Amniotic stem cell (primary cell): ENCODE data around the gene CACNG4.

Experiments
- DNase-seq: peaks from one replicate; lab custom pipeline; 2025; lab: John Stamatoyannopoulos, UW

The CACNG4 gene

DNA sequence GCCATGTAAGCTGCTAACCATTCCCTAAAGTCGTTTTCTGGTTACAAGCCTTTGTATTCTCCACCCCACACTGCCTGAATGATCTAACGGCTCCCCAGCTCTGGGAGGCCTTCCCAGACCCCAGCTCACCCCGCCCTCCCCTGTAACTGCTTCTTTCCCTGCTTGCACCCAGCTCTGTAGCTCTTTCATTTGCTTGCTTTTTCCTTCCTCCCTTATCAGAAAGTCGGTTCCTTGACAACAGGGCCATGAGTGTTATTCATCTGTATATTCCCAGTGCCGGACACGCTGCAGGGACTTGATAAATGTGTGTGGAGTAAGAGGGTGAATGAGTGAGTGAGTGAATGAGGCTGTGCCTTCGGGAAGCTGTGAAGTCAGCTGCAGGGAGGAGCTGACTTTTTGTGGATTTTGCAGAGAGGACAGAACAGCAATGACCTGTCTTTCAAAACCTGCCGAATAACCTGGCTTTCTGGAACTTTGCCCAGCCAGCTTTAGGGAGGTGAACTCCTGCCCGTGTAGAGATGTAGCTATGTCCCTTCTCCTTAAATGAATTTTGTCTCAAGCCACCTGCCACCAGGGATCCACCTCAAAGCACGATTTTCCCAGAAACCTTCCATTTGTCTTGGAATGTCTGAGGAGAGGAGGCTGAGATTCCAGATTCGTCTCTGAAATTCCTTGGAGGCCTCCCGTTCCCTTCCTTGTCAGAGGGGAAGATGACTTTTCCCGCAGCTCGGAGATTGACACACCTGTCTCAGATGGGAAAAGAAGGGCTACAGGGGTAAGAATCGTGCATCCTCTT, 20.0 kb upstream of the CACNG4 start:
- no peak for DNase-seq

DNA sequence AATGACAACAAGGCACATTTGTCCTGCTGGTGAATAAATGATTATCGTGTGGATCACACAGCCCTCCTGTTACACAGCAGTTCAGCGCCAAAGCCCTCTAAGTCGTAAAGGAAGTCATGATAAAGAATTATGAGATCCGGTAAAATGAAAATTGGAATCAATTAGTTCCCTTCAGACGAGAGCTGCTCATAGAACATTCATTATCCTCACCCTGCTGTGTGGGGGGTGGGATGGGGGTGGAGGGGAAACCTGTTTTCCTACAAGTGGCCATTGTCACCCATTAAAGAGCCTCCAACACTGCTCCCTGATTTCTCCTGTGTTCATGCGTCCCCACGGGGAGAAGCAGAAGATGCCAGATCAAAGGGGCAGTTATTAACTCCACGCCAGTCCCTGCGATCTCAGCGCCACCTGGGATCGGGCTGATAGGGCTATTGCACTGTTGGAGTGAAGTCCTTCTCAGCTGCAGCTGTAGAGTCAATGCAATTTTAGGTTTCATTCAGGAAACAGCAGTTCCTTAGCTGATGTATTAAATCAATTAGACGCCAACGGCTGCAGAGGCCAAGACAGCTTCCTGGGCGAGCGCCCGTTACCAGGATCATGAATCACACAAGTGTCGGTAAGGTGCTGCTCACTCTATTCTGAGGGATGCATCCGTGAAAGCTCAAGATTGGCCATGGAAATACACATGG, 19.2 kb upstream of the CACNG4 start:
- DNase-seq, result no peak

DNA sequence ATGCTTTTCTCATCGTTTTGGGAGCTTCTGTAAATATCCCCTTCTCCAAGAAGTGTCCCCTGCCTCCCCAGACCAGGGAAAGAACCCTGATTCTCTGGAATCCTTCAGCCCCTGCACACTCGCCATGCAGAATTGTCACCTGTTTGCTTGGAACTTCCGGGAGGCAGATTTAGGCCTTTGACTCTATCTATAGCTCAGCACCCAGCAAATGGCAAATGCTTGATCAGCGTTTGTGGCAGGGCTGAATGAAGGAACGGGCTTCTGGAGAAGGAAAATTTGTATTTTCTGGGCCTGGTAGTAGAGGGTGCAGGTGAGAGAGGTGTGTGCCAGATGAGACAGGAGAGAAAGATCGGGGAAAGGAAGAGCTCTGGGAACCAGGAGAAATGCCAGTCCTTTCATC, 18.3 kb upstream of the CACNG4 start:
- DNase-seq, result no peak

DNA sequence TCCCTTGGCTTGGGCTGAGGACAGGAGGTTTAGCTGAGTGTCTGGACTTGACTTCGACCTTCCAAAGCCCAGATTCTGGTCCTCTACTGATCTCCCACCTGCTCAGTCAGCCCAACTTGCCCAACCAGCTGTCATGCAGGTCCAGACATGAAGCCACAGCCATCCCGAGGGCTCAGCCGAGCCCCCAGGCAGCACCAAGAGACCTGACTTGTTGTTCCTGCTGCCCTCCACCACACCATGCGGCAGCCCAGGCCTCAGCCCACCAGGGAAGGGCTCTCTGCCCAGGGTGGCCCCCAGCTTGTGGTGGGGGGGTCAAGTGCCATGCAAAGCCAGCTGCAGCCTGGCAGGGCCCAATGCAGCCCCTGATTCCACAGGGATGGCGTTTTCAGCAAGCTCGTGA, 17.2 kb upstream of the CACNG4 start:
- no peak for DNase-seq

DNA sequence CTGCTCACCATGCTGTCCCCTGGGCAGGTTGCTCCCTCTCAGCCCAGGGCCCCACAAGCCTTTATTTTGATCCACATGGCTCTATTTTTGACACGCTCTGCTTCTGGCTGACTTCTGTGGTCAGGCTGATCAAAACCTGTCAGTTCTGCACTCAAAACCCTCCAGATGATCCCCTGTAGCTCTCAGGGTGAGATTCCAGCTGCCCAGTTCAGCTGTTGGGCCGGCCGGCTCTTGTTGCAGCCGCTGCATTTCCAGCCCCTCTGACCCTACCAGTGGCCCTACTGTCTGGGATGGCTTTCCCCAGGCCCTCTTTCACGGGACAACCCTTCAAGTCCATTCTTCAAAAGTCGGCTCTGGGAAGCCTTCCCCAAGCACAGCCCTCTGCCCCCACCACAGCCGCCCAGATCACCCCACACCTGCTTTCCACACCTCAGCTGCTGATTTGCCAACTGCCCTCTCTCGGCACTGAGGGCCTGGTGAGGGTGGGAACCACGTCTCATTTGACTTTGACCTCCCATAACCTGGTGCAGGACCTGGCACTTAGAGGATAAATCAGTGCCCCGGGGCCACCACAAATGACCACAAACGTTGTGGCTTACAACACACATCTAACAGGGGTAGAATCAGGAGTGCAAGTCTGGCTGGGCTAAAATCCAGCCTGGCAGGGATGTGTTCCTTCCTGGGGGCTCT, 16.3 kb upstream of the CACNG4 start:
- DNase-seq, result no peak

DNA sequence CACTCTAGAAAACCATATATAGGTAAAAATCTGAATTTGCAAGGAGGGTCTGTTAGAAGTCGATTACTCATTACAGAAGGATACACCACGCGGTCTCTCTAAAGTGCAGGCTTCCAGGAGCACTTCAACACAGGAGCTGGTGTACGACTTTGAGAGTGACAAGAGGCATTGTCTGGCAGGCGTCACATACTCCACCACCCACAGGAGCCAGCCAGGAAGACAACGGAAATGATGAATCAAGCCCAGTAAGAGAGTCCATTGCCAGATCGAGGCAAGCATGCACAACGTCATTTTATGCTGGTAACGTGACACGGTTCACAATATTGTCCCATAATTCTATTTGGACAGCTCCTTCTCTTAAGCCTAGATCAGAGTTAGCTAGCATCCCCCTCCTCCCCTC, 15.0 kb upstream of the CACNG4 start:
- DNase-seq, result no peak

DNA sequence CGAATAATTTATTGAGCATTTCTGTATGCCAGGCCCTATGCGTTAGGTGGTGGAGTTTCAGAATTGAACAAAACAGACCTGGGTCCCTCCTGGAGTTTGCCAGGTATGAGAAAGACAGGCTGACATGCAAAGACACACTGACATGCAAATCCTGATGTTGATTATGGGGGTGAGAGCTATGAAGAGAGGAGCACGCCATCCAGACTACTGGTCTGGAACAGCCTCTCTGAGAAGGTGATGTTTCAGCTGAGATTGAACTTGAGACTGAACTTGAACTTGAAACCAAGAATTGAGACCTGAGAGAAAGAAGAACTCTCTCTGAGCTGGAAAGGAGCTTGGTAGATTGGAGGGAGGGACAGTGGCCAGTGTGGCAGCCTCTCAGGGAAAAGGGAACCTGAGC, 14.2 kb upstream of the CACNG4 start:
- no peak for DNase-seq

DNA sequence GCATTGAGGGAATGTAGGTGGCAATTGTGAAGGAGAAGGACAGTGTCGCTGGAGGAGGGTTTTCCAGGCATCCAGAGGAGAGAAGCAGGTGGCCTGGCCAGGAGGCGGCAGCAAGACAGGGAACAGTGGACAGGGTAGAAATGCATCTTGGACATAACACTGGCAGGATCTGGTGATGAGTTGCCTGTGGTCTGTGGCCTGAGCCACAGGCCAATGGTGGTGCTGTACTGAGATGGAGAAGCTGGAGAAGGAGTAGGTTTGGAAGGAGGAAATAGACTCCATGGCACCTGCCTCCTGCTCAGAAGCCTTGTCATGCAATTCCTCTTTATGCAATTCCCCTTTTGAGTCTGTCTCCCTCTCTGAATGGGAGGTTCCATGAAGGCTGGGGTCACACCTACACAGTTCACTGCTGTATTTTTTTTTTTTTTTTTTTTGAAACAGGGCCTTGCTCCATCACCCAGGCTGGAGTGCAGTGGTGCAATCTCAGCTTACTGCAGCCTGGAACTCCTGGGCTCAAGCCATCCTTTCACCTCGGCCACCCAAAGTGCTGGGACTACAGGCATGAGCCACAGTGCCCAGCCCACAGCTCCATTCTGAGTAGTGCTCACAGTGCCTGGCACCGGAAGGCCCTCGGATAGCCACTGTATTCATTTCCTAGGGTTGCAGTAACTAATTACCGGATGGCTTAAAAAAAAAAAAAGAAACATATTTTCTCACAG, 13.5 kb upstream of the CACNG4 start:
- DNase-seq, result no peak

DNA sequence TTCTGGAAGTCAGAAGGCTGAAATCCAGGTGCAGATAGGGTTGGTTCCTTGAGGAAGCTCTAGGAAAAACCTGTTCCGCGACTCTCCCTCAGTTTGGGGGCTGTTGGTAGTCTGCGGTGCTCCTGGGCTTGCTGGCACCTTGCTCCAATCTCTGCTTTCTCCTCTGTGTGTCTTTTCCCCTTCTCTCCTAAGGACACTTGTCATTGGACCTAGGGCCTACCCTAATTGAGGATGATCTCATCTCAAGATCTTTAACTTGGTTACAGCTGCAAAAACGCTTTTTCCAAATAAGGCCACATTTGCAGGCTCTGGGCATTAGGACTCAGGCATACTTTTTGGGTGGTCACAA, 12.9 kb upstream of the CACNG4 start:
- no peak for DNase-seq

DNA sequence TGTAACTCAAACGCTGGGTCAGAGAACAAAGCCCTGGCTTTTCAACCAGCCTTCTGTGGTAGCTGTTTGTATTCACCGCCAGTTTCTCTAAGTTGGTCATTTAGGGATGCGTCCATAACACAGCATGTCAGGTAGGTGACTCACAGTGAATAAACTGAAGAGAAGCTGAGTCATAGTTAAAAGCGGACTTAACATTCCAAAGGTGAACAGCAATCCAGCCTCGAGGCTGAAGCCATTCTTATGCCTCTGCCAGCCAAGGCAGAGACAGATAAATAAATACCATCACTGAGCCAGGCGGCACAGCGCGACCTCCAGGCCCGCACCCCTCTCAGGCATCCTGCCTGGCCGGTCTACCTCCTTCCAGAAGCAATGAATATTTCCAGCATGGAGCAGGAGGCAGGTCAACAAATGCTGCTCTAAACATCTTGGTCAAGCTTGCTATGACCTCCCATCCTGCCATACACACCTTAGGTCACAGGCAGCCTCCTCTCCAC, 12.4 kb upstream of the CACNG4 start:
- peak; percentile 32 for DNase-seq

DNA sequence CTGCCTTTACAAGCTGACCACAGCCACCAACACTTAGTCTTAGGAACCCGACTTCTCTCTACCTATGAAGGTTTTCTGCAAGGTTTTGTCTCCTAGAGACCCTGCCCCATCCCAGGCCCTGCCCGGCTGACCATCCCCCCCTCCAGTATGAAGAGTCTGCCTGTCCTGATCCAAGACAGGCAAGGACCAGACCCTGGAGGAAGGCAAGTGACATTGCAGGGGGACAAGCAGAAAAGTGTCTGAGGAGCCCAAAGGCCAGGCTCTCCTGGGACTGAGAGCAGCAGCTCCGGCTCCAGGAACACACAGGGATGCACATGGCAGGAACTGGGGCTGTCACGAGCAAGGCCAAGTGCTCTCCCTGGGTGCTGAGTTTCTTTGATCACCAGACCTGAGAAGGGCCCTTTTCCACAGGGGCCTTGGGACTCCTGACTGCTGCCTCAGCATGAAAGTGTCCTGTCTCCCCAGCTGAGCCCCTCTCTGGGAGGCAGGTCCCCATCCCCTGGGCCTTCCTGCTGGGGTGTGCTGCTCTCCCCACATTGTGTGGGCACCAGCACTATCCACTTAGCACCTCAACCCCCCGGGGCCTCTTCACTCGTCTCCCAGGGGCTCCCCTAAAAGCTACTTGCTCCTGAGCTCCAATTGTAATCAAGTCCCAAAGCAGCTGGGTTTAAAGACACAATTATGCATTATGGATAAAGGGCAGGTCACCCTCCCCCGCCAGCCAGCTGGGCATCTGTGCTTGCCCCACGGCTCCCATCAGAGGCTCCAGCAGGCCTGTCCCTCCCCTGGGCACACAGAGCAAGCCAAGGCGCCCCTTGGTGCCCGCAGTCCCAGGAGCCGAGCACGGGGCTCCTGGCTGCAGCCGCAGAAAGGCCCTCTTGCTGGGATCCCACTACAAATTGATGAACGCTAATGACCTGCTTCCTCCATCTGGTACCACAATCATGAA, 11.6 kb upstream of the CACNG4 start:
- no peak for DNase-seq

DNA sequence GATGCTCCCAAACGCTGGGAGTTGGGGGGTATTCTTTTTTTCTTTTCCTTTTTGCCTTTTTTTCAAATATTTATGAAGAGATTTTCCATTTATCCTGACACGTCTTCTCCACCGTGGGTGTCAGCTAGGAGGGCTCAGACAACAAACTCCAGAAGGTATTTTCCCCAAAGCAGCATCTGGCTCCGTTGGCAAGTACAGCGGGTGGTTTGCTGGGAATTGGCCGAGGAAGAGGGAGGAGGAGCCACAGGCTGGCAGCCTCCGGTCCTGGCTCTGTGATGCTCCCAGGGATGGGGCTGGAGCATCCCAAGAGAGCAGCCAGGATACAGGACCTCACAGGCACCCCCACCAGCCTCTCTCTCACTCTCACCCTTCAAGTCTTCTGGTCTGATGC, 10.9 kb upstream of the CACNG4 start:
- no peak for DNase-seq

DNA sequence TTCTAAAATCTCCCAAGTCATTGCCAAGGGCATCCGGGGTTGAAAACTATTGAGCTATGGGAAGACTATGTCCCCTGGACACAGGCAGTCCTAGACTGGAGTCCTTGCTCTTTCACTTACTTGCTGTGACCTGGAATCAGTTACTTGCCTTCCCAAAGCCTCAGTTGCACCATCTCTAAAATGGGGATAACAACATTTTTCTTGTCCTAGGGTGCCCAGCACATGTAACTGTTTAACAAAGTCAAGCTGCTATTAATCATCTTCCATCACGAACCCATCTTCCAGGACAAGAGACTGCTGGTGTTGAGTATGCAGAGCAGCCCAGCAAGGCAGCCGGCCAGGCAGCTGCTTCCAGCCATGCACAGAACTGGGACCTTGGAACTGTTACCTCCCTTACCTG, 9.9 kb upstream of the CACNG4 start:
- DNase-seq, result no peak

DNA sequence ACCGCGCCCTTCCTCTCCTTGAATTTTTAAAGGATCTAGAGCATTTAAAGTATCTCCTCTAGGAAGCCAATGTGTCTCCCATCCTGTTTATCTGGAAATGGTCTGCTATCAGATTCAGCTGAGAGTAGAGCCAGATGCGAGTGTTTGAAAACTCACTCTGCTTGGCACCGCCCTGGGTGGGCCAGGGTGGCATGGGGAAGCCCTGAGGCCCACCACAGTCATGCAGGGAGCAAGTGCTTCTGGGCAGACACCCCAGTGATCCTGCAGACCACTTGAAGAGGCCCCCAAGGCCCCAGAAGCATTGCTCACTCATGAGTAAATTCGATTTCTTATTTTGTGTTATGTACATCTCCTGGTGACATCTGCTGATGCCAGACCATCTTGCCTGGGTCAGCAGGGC, 8.7 kb upstream of the CACNG4 start:
- no peak for DNase-seq

DNA sequence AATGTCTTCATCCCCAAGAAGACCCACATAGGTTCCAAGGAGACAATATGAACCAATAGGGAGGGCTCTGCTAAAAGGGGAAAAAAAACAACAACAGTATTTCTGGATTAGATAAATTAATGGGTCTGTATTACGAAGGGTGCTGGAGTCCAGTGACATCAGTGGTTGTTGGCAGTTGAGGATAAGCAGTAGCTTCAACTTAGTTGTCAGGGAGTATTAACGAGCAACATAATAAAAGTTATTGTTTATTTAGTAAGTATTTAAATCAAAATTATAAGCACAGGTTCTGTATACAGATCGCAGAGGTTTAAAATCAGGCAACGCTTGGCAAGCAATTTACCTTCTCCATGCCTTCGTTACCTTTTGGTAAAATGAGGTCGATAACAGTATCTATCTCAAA, 7.6 kb upstream of the CACNG4 start:
- no peak for DNase-seq

DNA sequence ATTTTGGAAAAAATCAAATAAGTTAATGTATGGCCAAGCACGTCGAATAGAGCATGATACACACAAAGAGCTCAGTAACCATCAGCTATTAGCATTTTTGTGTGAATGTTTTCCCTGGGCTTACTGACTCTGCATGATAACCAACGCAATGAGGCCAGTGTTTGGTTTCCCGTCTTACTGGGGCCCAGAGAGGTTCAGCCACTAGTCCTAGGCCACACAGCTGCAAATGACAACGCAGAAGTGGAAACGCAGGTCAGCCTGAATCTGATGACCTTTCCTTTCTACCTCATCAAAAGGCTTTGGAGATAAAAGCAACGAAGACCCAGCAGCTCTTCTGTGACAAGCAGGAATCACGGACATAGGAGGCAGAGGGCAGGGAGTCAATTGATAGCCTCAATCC, 7.2 kb upstream of the CACNG4 start:
- DNase-seq, result no peak

DNA sequence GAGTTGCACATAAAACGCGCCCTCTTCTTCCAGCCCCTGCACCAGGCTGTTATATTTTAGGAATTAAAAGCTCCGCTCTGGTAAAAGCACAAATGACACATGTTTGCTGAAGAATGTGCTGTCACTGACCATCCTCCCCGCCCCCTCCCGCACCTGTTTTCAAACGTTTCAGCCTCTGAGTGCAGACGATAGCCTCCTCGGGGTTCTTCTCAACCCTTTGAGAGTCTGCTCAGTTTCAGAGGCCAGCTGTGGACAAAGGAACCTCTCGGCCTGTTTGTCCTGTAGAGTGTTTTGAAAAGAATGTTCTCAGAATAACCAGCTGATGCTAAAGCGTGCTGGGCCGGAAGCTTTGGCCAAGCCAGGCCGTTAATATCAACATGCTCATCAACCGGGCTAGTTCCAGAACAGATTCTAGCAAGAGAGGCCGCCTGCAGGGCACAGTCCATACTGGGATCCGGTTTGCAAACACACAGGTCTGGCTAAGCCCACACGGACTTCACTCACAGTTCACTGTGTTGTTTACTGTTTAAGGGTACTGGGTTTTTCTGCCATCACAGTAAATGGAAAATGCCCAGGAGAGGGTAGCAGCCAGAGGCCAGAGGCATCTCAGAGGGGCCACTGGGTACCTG, 6.4 kb upstream of the CACNG4 start:
- DNase-seq, result no peak

DNA sequence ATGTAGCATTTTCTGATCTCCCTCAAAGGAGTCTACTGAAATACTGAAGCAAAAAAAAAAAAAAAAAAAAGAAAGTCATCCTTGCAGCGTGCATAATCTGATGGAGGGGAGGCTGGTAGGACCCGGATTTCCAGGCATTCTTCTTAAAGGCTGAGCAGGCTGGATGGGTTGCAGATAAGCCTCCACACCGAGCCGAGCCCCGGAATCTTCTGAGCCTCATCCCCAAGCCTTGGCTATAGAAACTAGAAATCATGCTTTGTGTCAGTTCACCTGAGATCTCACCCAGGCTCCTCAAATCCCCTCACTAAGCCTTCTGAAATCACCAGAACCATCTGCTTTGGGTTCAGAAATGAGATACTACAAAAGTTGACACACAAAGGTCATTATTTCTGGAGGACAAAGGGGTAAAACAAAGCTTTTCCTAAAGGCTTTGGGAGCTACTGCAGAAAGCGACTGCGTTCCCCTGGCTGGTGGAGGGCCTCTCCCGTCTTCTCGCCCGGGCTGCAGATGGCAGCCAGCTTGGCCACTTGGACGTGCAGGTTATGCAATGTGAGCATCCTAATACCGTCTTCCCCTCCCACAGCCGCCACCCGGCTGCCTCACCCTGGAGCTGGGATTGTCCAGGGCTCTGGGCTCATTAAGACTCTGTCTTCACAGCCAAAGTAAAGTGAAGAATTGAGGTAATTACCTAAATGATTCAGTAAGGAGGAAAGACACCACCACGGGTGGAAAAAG, 4.7 kb upstream of the CACNG4 start:
- no peak for DNase-seq

DNA sequence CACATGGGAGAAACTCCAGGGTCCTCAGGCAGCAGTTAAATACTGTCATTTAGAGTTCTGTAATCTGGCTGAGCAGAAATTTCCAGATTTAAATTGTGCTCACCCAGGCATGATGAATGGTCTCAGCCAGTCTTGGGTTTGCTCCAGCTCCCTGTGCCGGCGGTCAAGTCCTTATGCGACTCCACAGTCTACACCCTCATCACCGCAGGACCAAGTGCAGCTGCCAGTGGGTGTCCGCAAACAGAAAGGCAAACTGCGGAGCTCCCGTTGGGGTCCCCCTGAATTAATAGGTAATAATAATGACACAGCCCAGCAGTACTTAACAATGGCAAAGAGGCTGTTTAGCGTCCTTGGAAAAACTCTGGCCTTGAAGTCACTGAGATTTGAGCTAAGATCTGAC, 3.9 kb upstream of the CACNG4 start:
- no peak for DNase-seq

DNA sequence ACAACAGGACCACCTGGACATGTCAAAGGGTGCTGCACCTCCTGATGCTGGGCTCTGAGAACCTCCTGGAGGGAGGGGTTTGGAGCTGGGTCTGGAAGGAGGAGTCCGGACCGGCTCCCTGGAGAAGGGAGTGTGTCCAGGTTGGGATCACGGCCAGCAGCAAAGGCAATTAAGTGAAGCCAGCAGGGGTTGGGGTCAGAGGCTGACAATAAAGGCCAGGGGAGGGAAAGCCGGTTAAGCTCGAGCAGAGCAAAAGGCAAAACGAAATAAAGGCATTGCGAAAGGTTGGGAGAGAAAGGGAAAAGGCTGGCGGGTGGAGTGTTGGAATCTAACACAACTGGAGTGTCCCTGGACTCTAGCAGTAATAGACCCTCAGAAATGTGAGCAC, 992 bp upstream of the CACNG4 start:
- no peak for DNase-seq
